HEK293T (cell line): ENCODE measurements around the gene SLK.

Source experiments
- CTCF ChIA-PET: fragments of 350-600 bp; formaldehyde crosslinking; extraction: SDS; loops from one replicate; lab custom pipeline; 2021; ENCODE audit warnings: antibody characterized with exemption, inconsistent platforms; lab: Yijun Ruan, JAX
- POLR2A ChIA-PET: fragments of 350-600 bp; formaldehyde crosslinking; extraction: SDS; loops from one replicate; lab custom pipeline; 2020; ENCODE audit warnings: antibody characterized with exemption, inconsistent platforms; lab: Yijun Ruan, JAX
- DNase-seq: peaks from one replicate; pipeline ENCODE4 v3.0.0; 2012; ENCODE audit warnings: mixed read lengths; ENCODE audit errors: extremely low spot score
- ARNT ChIP-seq: fragments of 450-650 bp; IDR thresholded peaks from 2 replicates; pipeline ENCODE4 v1.6.1; 2017; ENCODE audit warnings: mild to moderate bottlenecking
- BHLHE40 ChIP-seq: fragments of 450-650 bp; IDR thresholded peaks from 2 replicates; pipeline ENCODE4 v1.6.1; 2016; ENCODE audit warnings: mild to moderate bottlenecking, moderate library complexity, borderline replicate concordance
- CTBP1 ChIP-seq: fragments of 450-650 bp; IDR thresholded peaks from 2 replicates; pipeline ENCODE4 v1.6.1; 2016; ENCODE audit warnings: borderline replicate concordance
- ELF4 ChIP-seq: fragments of 450-650 bp; IDR thresholded peaks from 2 replicates; pipeline ENCODE4 v1.6.1; 2017; ENCODE audit warnings: antibody characterized with exemption
- FOXA1 ChIP-seq: fragments of 450-650 bp; IDR thresholded peaks from 2 replicates; pipeline ENCODE4 v1.6.1; 2016; ENCODE audit warnings: mild to moderate bottlenecking
- FOXK2 ChIP-seq: fragments of 450-650 bp; IDR thresholded peaks from 2 replicates; pipeline ENCODE4 v1.6.1; 2016; ENCODE audit warnings: mild to moderate bottlenecking
- FOXM1 ChIP-seq: fragments of 450-650 bp; IDR thresholded peaks from 2 replicates; pipeline ENCODE4 v1.6.1; 2017; ENCODE audit warnings: mild to moderate bottlenecking, borderline replicate concordance
- HDGF ChIP-seq: fragments of 450-650 bp; IDR thresholded peaks from 2 replicates; pipeline ENCODE4 v1.6.1; 2017; ENCODE audit warnings: antibody characterized with exemption, borderline replicate concordance
- L3MBTL2 ChIP-seq: fragments of 450-650 bp; conservative IDR thresholded peaks from 2 replicates; pipeline ENCODE4 v1.6.1; 2016; ENCODE audit warnings: mild to moderate bottlenecking
- LEF1 ChIP-seq: fragments of 450-650 bp; IDR thresholded peaks from 2 replicates; pipeline ENCODE4 v1.6.1; 2017; ENCODE audit warnings: mild to moderate bottlenecking, borderline replicate concordance
- NFRKB ChIP-seq: fragments of 450-650 bp; IDR thresholded peaks from 2 replicates; pipeline ENCODE4 v1.6.1; 2016; ENCODE audit warnings: mild to moderate bottlenecking, moderate library complexity
- SP1 ChIP-seq: fragments of 450-650 bp; IDR thresholded peaks from 2 replicates; pipeline ENCODE4 v1.6.1; 2017
- SUZ12 ChIP-seq: fragments of 450-650 bp; IDR thresholded peaks from 2 replicates; pipeline ENCODE4 v1.6.1; 2016; ENCODE audit warnings: mild to moderate bottlenecking
- TARDBP ChIP-seq: fragments of 450-650 bp; IDR thresholded peaks from 2 replicates; pipeline ENCODE4 v1.6.1; 2016
- ZNF384 ChIP-seq: fragments of 450-650 bp; IDR thresholded peaks from 2 replicates; pipeline ENCODE4 v1.6.1; 2016
- TF ChIP-seq, protein P1 (sequence below): fragments of 450-650 bp; IDR thresholded peaks from 2 replicates; pipeline ENCODE4 v1.6.1; 2016

The SLK gene

DNA sequence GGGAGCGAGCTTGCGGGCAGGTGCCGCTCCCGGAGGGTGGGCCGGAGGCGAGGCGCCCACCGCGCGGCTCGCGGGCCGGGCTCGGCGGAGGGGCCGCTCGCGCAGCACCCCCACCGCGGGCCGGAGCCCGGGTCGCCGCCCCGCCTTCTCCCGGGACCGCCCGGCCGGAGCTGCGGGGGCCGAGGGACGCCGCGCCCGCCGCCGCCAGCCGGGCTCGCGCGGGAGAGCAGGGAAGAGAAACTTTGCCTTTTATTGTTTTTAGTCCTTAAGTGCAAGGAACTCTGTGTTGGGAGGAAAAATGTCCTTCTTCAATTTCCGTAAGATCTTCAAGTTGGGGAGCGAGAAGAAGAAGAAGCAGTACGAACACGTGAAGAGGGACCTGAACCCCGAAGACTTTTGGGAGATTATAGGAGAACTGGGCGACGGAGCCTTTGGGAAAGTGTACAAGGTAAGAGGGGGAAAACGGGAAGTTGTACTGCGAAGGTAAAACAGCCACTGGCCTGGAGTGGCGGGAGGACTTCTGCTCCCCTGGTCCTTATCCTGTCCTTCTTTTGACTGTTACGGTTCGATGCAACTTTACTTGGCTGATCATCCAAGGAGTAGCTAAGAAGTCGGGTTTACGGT, 620 bp downstream of the SLK start:
- ChIA-PET CTCF (interaction anchor here (0.5 kb wide), 1 partner anchor 68 kb away, joined by 3 read pairs; no protein-coding TSS in a partner anchor), POLR2A (interaction anchor here (1.0 to 1.4 kb wide), 5 partner anchors 49 to 154 kb away, joined by 3 to 8 read pairs (median 4); partner anchors contain the start of gene SFR1)
- DNase-seq, result peak; percentile 53
- TF ChIP-seq HDGF, result no peak
- no peak for TF ChIP-seq FOXM1
- 0 out of 2 replicates have a peak, but pooled peaks have one; percentile 3 for TF ChIP-seq ARNT
- TF ChIP-seq FOXA1, result no peak
- TF ChIP-seq SP1, result no peak
- TF ChIP-seq NFRKB, result no peak

GRCh38 chr10:103968441-103969391, 1.8 kb downstream of the SLK start:
- ChIA-PET CTCF (no interaction called here), POLR2A (interaction anchor here (0.6 to 1.4 kb wide), 5 partner anchors 50 to 153 kb away, joined by 3 to 7 read pairs (median 4); partner anchors contain the start of gene SFR1)
- TF ChIP-seq L3MBTL2 (no peak), SP1 (no peak), SUZ12 (no peak), FOXA1 (no peak), HDGF (no peak), FOXM1 (no peak), CTBP1 (no peak), ZNF384 (no peak), NFRKB (no peak), ELF4 (no peak), ARNT (no peak), LEF1 (no peak), FOXK2 (no peak), BHLHE40 (no peak), TARDBP (no peak)
- TF ChIP-seq, protein P1, sequence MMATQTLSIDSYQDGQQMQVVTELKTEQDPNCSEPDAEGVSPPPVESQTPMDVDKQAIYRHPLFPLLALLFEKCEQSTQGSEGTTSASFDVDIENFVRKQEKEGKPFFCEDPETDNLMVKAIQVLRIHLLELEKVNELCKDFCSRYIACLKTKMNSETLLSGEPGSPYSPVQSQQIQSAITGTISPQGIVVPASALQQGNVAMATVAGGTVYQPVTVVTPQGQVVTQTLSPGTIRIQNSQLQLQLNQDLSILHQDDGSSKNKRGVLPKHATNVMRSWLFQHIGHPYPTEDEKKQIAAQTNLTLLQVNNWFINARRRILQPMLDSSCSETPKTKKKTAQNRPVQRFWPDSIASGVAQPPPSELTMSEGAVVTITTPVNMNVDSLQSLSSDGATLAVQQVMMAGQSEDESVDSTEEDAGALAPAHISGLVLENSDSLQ, result no peak
- no peak for DNase-seq

GRCh38 chr10:103969436-103969835, 2.5 kb downstream of the SLK start:
- CTCF ChIA-PET, result interaction anchor here (0.5 kb wide), 1 partner anchor 20 kb away, joined by 4 read pairs; no protein-coding TSS in a partner anchor
- DNase-seq, result no peak
- TF ChIP-seq FOXK2 (no peak), NFRKB (no peak)
- POLR2A ChIA-PET, result interaction anchor here (1.3 kb wide), 1 partner anchor 152 kb away, joined by 4 read pairs; no protein-coding TSS in a partner anchor

DNA sequence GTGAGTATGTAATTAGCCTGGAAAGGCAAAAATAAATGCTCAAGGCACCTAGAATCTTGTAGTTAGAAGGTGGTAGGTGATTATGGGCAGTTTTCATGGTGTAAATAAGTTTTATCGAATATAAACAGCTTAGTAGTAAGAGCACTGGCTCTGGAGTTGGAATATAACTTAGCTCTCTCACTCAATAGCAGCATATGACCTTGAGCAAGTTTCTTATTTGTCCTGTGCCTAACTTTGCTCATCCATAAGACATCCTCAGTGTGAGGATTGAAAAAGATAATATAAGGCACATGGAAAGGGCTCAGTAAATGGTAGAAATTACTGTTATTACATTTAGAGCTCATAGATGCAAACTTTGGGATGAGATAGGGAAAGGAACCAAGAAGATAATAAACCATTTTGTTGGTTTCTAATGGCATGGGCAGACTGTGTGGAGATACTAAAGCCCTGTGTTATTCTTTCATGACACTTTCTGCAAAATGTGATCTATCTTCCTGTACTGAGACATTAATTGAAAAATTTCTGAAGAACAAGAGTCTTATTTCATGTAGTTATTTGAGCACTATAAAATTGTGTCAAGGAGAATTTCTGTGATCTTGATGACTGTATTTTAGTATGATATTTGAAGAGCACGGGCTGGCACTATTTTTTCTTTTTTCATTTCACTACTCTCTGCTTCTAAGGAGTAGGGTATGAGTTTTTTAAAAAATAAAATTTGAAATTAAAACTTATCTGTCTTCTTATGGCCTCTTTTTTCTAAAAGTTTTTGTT, 3.1 kb downstream of the SLK start:
- ChIA-PET POLR2A (interaction anchor here (1.3 kb wide), 1 partner anchor 151 kb away, joined by 4 read pairs; no protein-coding TSS in a partner anchor), CTCF (interaction anchor here (0.5 kb wide), 1 partner anchor 19 kb away, joined by 4 read pairs; no protein-coding TSS in a partner anchor)

GRCh38 chr10:103975169-103975568, 8.2 kb downstream of the SLK start:
- no peak for DNase-seq
- TF ChIP-seq ZNF384, result no peak
- no peak for TF ChIP-seq BHLHE40
- TF ChIP-seq FOXK2, result no peak
- POLR2A ChIA-PET, result no interaction called here
- CTCF ChIA-PET, result no interaction called here

More for the DNA sequence above, 3.1 kb downstream of the SLK start:
- no peak for DNase-seq
- TF ChIP-seq, protein P1, result 0 out of 2 replicates have a peak, but pooled peaks have one; percentile 10
- no peak for TF ChIP-seq FOXM1
- TF ChIP-seq HDGF, result no peak
- TF ChIP-seq SP1, result no peak

DNA sequence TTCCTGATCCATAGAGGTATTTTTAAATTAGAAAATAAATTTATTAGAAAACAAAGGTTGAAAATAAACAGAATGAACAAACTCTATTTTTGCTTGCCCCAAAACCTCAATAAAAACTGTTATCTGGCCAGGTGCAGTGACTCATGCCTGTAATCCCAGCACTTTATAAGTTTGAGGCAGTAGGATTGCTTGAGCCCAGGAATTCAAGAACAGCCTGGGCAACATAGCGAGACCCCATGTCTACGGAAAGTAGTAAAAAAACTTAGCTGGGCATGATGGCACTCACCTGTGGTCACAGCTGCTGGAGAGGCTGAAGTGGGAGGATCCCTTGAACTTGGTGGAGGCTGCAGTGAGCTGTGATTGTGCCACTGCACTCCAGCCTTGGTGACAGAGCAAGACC, 10.3 kb downstream of the SLK start:
- TF ChIP-seq TARDBP (no peak), ARNT (no peak), ZNF384 (no peak), FOXK2 (no peak), SP1 (no peak), SUZ12 (no peak), CTBP1 (no peak), FOXM1 (no peak), BHLHE40 (no peak), NFRKB (no peak), LEF1 (no peak), L3MBTL2 (no peak), ELF4 (no peak), FOXA1 (no peak), HDGF (no peak)
- TF ChIP-seq, protein P1, result no peak
- ChIA-PET POLR2A (no interaction called here), CTCF (interaction anchor here (0.5 kb wide), 1 partner anchor 12 kb away, joined by 3 read pairs; no protein-coding TSS in a partner anchor)
- DNase-seq, result no peak
